Lung (tissue), 12 donors: ENCODE measurements around the gene WDR45. TPM values are rescaled to one million over a fixed set of nuclear protein-coding genes. Genes with fewer than 3 reads are reported as not detected.
A peak's percentile ranks its signal among the peaks of the same experiment; 100 is the strongest.

Source experiments
- ATAC-seq: fragments of 200-7000 bp; cut with Tn5 transposase; one replicate; pipeline ENCODE4 v1.9.1; 2020; ENCODE audit warnings: moderate number of reproducible peaks; ENCODE audit not compliant: insufficient read depth, low FRiP score
- DNase-seq, 3 donors: peaks; one replicate each; pipeline ENCODE4 v3.0.0-alpha.2; 2013 to 2017
- H3K27ac ChIP-seq, 2 donors: one replicate each; pipeline ENCODE4 v1.5.1; 2013; ENCODE audit warnings: mild to moderate bottlenecking in 2 of 2, moderate library complexity in 2 of 2, control low read depth in 1 of 2, inconsistent platforms in 1 of 2, low read depth in 1 of 2, low read length in 1 of 2
- H3K27me3 ChIP-seq, 3 donors: one replicate each; pipeline ENCODE4 v1.5.1; 2013; ENCODE audit warnings: low read length in 2 of 3; ENCODE audit not compliant: control insufficient read depth in 3 of 3, insufficient read depth in 3 of 3
- H3K36me3 ChIP-seq, 4 donors: one replicate each; pipeline ENCODE4 v1.5.1; 2013; ENCODE audit warnings: low read length in 4 of 4, mild to moderate bottlenecking in 1 of 4, moderate library complexity in 1 of 4; ENCODE audit not compliant: control insufficient read depth in 4 of 4, insufficient read depth in 4 of 4
- H3K4me1 ChIP-seq, 5 donors: one replicate each; pipeline ENCODE4 v1.5.1; 2013; ENCODE audit warnings: low read length in 5 of 5, mild to moderate bottlenecking in 2 of 5, moderate library complexity in 1 of 5; ENCODE audit not compliant: control insufficient read depth in 5 of 5, insufficient read depth in 5 of 5
- H3K4me3 ChIP-seq: one replicate; pipeline ENCODE4 v1.5.1; 2013; ENCODE audit warnings: mild to moderate bottlenecking, control low read depth, moderate library complexity
- H3K9ac ChIP-seq, 2 donors: one replicate each; pipeline ENCODE4 v1.5.1; 2013; ENCODE audit warnings: low read length in 2 of 2, control low read depth in 1 of 2; ENCODE audit not compliant: insufficient read depth in 1 of 2
- H3K9me3 ChIP-seq, 4 donors: one replicate each; pipeline ENCODE4 v1.5.1; 2013; ENCODE audit warnings: low read length in 3 of 4, mild to moderate bottlenecking in 1 of 4, moderate library complexity in 1 of 4; ENCODE audit not compliant: control insufficient read depth in 4 of 4, insufficient read depth in 3 of 4
- whole genome bisulfite sequencing, 2 donors: extraction: QIAGEN DNeasy Blood & Tissue Kit; methylation state at CpG; one replicate each; pipeline ENCODE4 v1.1.7; 2013; 5-methylcytosine and 5-hydroxymethylcytosine counted together
- polyA plus RNA-seq, 2 donors: library from polyadenylated mRNA; stranded (reverse); fragments of 200-250 nt; gene quantifications; one replicate each; pipeline ENCODE4 v1.2.1, GENCODE V29; 2013
- total RNA-seq, 2 donors: library from RNA; depleted of rRNA in 1 of 2; stranded (reverse); fragments of >200 nt in 1 of 2; gene quantifications; one replicate each; pipeline ENCODE4 v1.2.1, GENCODE V29; 2014 to 2021
- TF ChIP-seq, protein P1 (sequence below): IDR thresholded peaks from 2 replicates; pipeline ENCODE4 v1.5.1; 2012; ENCODE audit warnings: mild to moderate bottlenecking; ENCODE audit errors: control extremely low read depth, extremely low read depth
- donor health status: control.
- donor health status: control.
- donor health status: Bipolar disorder and iron deficiency.
- donor health status: healthy.
- donor health status: DM: yes; HTN: yes; CAD: no.

WDR45 gene
- total and polyA plus RNA-seq, 4 donors = 48.1 to 71.4 (median 64.3) TPM

DNA sequence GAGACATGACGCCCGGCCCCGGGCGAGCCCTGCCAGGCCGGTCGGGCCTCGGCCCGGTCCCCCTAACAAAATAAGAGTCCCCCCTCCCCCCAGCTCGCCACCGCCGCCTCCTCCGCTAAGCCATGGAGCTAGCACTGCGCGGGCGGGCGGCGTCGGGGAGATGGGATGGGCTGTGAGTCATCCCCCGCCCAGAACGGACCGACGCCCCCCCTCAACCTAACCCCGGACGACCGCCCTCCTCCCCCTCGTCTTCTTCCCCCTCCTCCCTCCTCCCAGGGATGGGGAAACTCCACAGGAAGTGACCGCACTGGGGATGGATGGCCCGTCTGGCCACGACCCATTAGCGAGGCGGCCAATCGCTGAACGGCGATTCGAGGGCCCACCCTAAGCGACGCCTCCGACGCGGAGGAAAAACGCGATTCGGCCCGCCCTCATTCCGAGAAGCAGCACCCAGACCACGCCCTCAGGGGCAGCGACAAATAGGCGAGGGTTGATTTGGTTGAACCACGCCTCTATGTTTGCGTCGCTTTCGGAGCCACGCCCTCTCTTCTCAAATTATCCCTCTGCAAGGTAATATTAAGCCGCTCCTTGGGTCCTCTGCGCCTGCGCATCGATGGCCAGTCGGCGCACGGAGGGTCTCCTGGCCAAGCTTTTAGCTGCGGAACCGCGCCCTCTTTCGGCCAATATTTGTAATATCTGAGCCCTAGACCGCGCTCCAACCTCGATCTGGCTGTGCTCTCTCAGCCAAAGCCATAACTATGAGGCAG lies 36.3 kb downstream of the WDR45 start, which contains the start of gene TFE3:
TFE3 (minus strand) TSS at position 138 of the 767 bp plus-strand sequence; CDS start at position 7, 131 bp downstream.
- H3K4me1 ChIP-seq = peaks cover 0 to 27% (median 7%) of the 10 kb centered on the region in 5 donors
- peak within 1 kb of the TSS; percentile 95 to 99 for H3K27ac ChIP-seq
- no peaks in the 10 kb centered on the region for H3K27me3 ChIP-seq
- peaks cover 0 to 4% (median 0%) of the 10 kb centered on the region in 4 donors for H3K9me3 ChIP-seq
- peaks cover 0 to 9% (median 8%) of the 10 kb centered on the region in 4 donors for H3K36me3 ChIP-seq
- TF ChIP-seq, protein P1, sequence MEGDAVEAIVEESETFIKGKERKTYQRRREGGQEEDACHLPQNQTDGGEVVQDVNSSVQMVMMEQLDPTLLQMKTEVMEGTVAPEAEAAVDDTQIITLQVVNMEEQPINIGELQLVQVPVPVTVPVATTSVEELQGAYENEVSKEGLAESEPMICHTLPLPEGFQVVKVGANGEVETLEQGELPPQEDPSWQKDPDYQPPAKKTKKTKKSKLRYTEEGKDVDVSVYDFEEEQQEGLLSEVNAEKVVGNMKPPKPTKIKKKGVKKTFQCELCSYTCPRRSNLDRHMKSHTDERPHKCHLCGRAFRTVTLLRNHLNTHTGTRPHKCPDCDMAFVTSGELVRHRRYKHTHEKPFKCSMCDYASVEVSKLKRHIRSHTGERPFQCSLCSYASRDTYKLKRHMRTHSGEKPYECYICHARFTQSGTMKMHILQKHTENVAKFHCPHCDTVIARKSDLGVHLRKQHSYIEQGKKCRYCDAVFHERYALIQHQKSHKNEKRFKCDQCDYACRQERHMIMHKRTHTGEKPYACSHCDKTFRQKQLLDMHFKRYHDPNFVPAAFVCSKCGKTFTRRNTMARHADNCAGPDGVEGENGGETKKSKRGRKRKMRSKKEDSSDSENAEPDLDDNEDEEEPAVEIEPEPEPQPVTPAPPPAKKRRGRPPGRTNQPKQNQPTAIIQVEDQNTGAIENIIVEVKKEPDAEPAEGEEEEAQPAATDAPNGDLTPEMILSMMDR = peak; percentile 47
- H3K4me3 ChIP-seq = peak within 1 kb of the TSS; percentile 51
- DNase-seq (peak; percentile 99), ATAC-seq (peak; percentile 88)
- 1 to 35% methylated on average over 47 to 67 of the region's 67 CpGs for WGBS, 2 donors
- peak within 1 kb of the TSS; percentile 73 to 86 for H3K9ac ChIP-seq

DNA sequence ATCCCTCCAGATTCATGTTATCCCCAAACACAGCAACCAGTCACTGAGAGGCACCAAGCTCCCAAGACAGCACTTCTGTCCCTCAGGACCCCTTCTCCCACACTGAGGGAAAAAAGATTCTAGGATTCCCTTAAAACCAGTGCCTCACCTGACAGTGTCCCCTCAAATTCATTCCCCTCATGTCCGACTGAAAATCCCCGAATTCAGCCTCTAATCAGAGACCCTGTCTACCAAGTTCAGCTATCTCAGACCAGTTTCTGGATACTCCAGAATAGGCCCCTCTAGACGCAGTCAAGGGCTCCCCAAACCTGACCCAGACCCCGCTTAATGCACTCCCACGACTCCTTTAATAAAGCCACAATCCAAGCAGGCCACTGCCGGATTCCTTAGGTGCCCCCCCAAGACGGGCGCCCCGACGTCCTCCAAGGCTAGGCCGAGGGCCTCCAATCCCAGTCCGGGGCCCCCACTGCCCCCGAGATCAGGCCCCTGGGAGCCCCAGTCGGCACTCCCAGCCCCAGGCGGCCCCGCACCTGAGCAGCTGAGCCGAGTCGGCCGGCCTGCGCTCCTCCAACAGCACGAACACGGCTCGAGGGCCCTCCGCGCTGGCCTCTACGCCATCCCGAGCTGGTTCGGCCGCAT lies 37.0 kb downstream of the WDR45 start:
- ATAC-seq (no peak), DNase-seq (peak; percentile 23 to 48 (median 32))
- H3K27ac ChIP-seq = peak overlapping the region; percentile 95 to 99
- H3K36me3 ChIP-seq = peaks cover 4 to 14% (median 12%) of the 10 kb centered on the region in 4 donors
- H3K4me3 ChIP-seq = peak overlapping the region; percentile 51
- H3K9ac ChIP-seq = peak overlapping the region; percentile 73 to 86
- peaks cover 0 to 27% (median 7%) of the 10 kb centered on the region in 5 donors for H3K4me1 ChIP-seq
- no peaks in the 10 kb centered on the region for H3K27me3 ChIP-seq
- H3K9me3 ChIP-seq = peaks cover 0 to 4% (median 0%) of the 10 kb centered on the region in 4 donors
- 0 to 35% methylated on average over 13 to 29 of the region's 29 CpGs for WGBS, 2 donors
- TF ChIP-seq, protein P1 = no peak

DNA sequence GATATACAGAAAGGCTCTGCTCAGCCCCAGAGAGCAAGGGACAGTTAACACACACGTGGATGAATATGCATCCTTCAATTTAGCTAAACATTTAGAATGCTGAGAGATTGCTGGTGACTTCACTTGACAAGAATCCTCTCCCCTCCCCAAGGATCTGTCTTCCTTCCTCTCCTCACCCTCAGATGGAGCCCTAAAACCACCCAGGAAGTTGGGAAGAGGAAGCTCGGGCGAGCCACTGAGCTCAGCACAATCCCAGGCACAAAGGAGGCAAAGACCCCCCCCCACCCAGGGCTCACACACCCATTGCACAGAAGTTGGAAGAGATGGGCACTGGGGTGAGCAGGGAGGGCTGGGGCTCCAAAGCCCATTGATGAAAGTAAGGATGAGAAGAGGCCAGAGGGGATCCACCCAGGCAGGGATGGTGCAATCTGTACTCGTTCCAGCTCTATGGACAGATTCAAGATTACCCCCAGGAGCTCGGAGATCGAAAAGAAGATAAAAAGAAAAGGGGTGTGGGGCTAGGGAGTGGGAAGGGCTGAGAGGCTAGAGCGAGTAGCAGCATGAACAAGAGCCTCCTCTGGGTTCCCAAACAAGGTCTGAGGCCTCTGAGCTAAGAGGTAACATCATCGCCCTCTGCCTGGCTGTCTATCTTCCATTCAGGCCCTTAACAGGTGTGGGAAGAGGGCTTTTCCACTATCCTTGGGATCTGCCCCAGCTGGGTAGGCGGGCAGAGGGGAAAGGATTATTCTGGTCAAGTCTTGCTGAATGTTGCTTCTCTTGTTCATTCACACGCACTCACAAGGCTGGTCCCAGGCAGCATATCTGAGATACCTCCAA lies 37.7 kb downstream of the WDR45 start:
- peak overlapping the region; percentile 73 to 86 for H3K9ac ChIP-seq
- H3K36me3 ChIP-seq = peaks cover 7 to 18% (median 15%) of the 10 kb centered on the region in 4 donors
- peaks cover 0 to 4% (median 0%) of the 10 kb centered on the region in 4 donors for H3K9me3 ChIP-seq
- WGBS, 2 donors = 3 to 30% methylated on average over 10 of the region's 10 CpGs
- H3K27me3 ChIP-seq = no peaks in the 10 kb centered on the region
- peaks cover 0 to 27% (median 7%) of the 10 kb centered on the region in 5 donors for H3K4me1 ChIP-seq
- TF ChIP-seq, protein P1 = no peak
- peak overlapping the region; percentile 51 for H3K4me3 ChIP-seq
- H3K27ac ChIP-seq = peak overlapping the region; percentile 95 to 99
- DNase-seq (peak in 2 of 3 donors; percentile 17 to 26), ATAC-seq (no peak)
